DND-41 (cell line): ENCODE results near the gene LAMA4.

ENCODE experiments used
- ATAC-seq: fragments of 200-7000 bp; cut with Tn5 transposase; 3 replicates; pipeline ENCODE4 v1.9.1; 2021; ENCODE audit warnings: low read depth; ENCODE audit not compliant: insufficient read depth
- DNase-seq: peaks from one replicate; pipeline ENCODE4 v3.0.0-alpha.2; 2020
- H2AFZ ChIP-seq: 2 replicates; pipeline ENCODE4 v1.6.0; 2012; ENCODE audit warnings: low read depth, low read length
- H3K27ac ChIP-seq: 2 replicates; pipeline ENCODE4 v1.5.1; 2012; ENCODE audit warnings: low read length, inconsistent platforms
- H3K27me3 ChIP-seq: fragments of 200-600 bp; sonication (generic); 2 replicates; pipeline ENCODE4 v1.6.0; 2012; ENCODE audit warnings: low read length, mild to moderate bottlenecking, inconsistent platforms; ENCODE audit not compliant: insufficient read depth, poor library complexity
- H3K36me3 ChIP-seq: 2 replicates; pipeline ENCODE4 v1.5.1; 2012; ENCODE audit warnings: low read length, inconsistent platforms; ENCODE audit not compliant: insufficient read depth
- H3K4me1 ChIP-seq: 2 replicates; pipeline ENCODE4 v1.5.1; 2012; ENCODE audit warnings: mild to moderate bottlenecking, low read length; ENCODE audit not compliant: insufficient read depth
- H3K4me2 ChIP-seq: 2 replicates; pipeline ENCODE4 v1.6.0; 2012; ENCODE audit warnings: mild to moderate bottlenecking, moderate library complexity, low read length, inconsistent platforms; ENCODE audit not compliant: insufficient read depth
- H3K4me3 ChIP-seq, 2 experiments: fragments of 200-600 bp in 1 of 2; shearing (Covaris generic) in 1 of 2; 2 replicates each; pipeline ENCODE4 v1.5.1; 2012 to 2016; ENCODE audit warnings: inconsistent platforms in 2 of 2, low read length in 2 of 2, mild to moderate bottlenecking in 2 of 2, low read depth in 1 of 2, moderate library complexity in 1 of 2
- H3K79me2 ChIP-seq: 2 replicates; pipeline ENCODE4 v1.6.0; 2012; ENCODE audit warnings: low read length, inconsistent platforms; ENCODE audit not compliant: insufficient read depth
- H3K9ac ChIP-seq: 2 replicates; pipeline ENCODE4 v1.6.0; 2012; ENCODE audit warnings: low read depth, mild to moderate bottlenecking, inconsistent platforms, low read length, moderate library complexity
- H3K9me3 ChIP-seq: 2 replicates; pipeline ENCODE4 v1.5.1; 2012; ENCODE audit warnings: low read length, moderate library complexity, mild to moderate bottlenecking, inconsistent platforms; ENCODE audit not compliant: insufficient read depth, severe bottlenecking
- H4K20me1 ChIP-seq: 2 replicates; pipeline ENCODE4 v1.6.0; 2012; ENCODE audit warnings: low read length; ENCODE audit not compliant: insufficient read depth
- EZH2 ChIP-seq: IDR thresholded peaks from 3 replicates; pipeline ENCODE4 v1.6.1; 2012; ENCODE audit warnings: borderline replicate concordance, low read depth, mild to moderate bottlenecking, moderate library complexity, low read length, inconsistent platforms; ENCODE audit not compliant: severe bottlenecking
- TF ChIP-seq, protein P1 (sequence below): IDR thresholded peaks from 2 replicates; pipeline ENCODE4 v1.5.1; 2012; ENCODE audit warnings: borderline replicate concordance, low read length, moderate library complexity, mild to moderate bottlenecking; ENCODE audit not compliant: poor library complexity, severe bottlenecking; ENCODE audit errors: extremely low read depth

LAMA4 gene

DNA sequence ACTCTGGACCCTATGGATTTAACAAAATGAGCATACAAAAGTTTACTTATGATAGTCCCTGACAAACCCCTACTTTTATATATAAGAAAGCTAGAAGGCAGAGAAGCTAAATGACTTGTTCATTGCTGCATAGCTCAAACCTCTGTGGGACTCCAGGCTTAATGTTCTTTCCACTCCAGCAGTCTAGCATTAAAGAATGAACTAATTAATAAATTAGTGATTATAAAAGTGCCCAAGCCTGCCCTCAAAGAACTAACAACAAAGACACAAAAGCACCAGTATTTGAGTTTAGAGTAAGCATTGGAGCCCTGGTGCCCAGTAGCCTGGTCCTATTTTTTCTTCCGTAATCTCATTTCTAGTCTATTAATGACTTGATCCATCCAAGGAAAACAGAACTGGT lies 59.9 kb downstream of the LAMA4 start:
- Histone ChIP-seq H3K27me3 (no peaks in the 10 kb centered on the region), H3K36me3 (no peaks in the 10 kb centered on the region), H2AFZ (no peak overlapping the region), H3K9me3 (no peaks in the 10 kb centered on the region), H4K20me1 (no peaks in the 10 kb centered on the region), H3K79me2 (no peaks in the 10 kb centered on the region), H3K4me3 (no peak overlapping the region), H3K4me2 (no peak overlapping the region), H3K27ac (no peak overlapping the region), H3K9ac (no peak overlapping the region), H3K4me1 (no peaks in the 10 kb centered on the region)
- ATAC-seq (no peak), DNase-seq (no peak)
- TF ChIP-seq, protein P1, sequence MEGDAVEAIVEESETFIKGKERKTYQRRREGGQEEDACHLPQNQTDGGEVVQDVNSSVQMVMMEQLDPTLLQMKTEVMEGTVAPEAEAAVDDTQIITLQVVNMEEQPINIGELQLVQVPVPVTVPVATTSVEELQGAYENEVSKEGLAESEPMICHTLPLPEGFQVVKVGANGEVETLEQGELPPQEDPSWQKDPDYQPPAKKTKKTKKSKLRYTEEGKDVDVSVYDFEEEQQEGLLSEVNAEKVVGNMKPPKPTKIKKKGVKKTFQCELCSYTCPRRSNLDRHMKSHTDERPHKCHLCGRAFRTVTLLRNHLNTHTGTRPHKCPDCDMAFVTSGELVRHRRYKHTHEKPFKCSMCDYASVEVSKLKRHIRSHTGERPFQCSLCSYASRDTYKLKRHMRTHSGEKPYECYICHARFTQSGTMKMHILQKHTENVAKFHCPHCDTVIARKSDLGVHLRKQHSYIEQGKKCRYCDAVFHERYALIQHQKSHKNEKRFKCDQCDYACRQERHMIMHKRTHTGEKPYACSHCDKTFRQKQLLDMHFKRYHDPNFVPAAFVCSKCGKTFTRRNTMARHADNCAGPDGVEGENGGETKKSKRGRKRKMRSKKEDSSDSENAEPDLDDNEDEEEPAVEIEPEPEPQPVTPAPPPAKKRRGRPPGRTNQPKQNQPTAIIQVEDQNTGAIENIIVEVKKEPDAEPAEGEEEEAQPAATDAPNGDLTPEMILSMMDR = no peak
- TF ChIP-seq EZH2 = no peak

DNA sequence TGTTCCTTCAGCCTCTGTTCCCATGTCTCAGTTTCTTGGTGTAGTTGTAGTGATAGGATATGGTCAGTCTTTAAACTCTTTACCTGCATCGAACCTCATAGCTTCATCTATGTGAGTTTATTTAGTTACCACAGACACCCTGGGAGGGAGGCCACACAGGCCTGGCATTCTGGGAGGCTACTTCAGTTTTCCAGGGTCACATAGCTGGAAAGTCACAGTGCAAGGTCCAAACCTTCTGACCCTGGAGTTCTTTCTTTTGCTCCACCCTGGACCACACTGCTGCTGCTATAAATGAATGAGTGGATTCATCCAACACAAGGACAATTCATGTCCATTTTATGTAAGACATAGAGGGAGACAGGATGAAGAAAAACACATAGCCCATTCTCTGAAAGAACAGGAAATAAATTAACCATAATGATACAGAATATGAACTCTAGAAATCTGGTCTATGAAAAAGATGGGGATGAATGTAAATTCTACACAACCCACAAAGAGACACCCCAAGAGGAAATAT lies 60.8 kb downstream of the LAMA4 start:
- Histone ChIP-seq H4K20me1 (no peaks in the 10 kb centered on the region), H3K36me3 (no peaks in the 10 kb centered on the region), H3K9me3 (no peaks in the 10 kb centered on the region), H3K4me1 (no peaks in the 10 kb centered on the region), H2AFZ (no peak overlapping the region), H3K27ac (no peak overlapping the region), H3K4me2 (no peak overlapping the region), H3K27me3 (no peaks in the 10 kb centered on the region), H3K9ac (no peak overlapping the region), H3K79me2 (no peaks in the 10 kb centered on the region), H3K4me3 (no peak overlapping the region)
- ATAC-seq (no peak), DNase-seq (no peak)
- TF ChIP-seq, protein P1 = no peak
- TF ChIP-seq EZH2 = no peak

DNA sequence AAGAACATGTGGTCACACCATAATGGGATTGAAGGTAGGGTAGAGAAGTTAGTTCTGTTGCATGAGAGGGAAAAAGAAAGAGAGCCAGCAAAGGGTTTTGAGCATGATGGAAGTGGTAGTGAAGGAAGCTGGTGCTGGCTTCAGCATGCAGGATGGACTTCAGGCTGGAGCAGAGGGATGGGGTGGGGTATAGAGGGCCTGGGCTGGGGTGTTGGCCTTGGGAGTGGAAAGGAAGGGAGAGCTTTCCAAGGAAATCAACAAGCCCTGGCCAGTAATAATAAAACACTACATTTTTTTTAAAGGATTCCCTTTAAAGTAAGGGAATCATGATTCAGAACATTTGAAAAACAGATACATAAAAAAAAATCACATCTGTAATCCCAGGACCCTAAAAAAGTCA lies 61.2 kb downstream of the LAMA4 start:
- Histone ChIP-seq H3K27me3 (no peaks in the 10 kb centered on the region), H3K36me3 (no peaks in the 10 kb centered on the region), H4K20me1 (no peaks in the 10 kb centered on the region), H3K9ac (no peak overlapping the region), H3K4me2 (no peak overlapping the region), H2AFZ (no peak overlapping the region), H3K4me1 (no peaks in the 10 kb centered on the region), H3K9me3 (no peaks in the 10 kb centered on the region), H3K27ac (no peak overlapping the region), H3K4me3 (no peak overlapping the region), H3K79me2 (no peaks in the 10 kb centered on the region)
- TF ChIP-seq EZH2 = no peak
- TF ChIP-seq, protein P1 = no peak
- DNase-seq (no peak), ATAC-seq (no peak)
